ENCODE data around the gene PCYOX1L. TPM values are rescaled to one million over a fixed set of nuclear protein-coding genes. Genes with fewer than 3 reads are reported as not detected.
A peak's percentile ranks its signal among the peaks of the same experiment; 100 is the strongest.

PCYOX1L gene
- total RNA-seq, 4 donors from 2014 or later = 2.5 to 4.7 (median 3.8) TPM

- peak overlapping the region in 1 of 4 donors; percentile 82 for H3K27ac ChIP-seq
Measured at GRCh38 chr5:149344151-149344550, 13.7 kb upstream of the PCYOX1L start.

GRCh38 chr5:149345147-149345891 lies 12.5 kb upstream of the PCYOX1L start, which contains the start of gene GRPEL2:
Gene GRPEL2 (plus strand): TSS chr5:149345499. CDS start chr5:149345540, 41 bp downstream.
- no peaks in the 10 kb centered on the region for H3K27me3 ChIP-seq
- H3K4me3 ChIP-seq = peak within 1 kb of the TSS; percentile 68 to 70
- H3K27ac ChIP-seq = peak within 1 kb of the TSS; percentile 41 to 88 (median 85)
- peaks cover 4 to 39% of the 10 kb centered on the region in 2 donors for H3K36me3 ChIP-seq
- H3K4me1 ChIP-seq = peaks cover 0 to 42% (median 3%) of the 10 kb centered on the region in 3 donors
- TF ChIP-seq EP300 (IDR thresholded peaks at IDR 0.05) = no peak
- peak; percentile 80 for TF ChIP-seq POLR2AphosphoS5 (IDR thresholded peaks at IDR 0.05)
- peak; percentile 14 to 49 for TF ChIP-seq POLR2A (IDR thresholded peaks at IDR 0.05)
- peak in 1 of 4 experiments; percentile 17 for TF ChIP-seq CTCF (IDR thresholded peaks at IDR 0.05)
- H3K9me3 ChIP-seq = no peaks in the 10 kb centered on the region
- peak; percentile 98 for ATAC-seq
- WGBS, 2 donors (ENCODE audit: low coverage in 1 of 2) = 1% methylated on average over 10 of the region's 54 CpGs; no CpG with 5 or more reads in 1 of the 2 donors

More at GRCh38 chr5:149344151-149344550, 13.7 kb upstream of the PCYOX1L start:
- peaks cover 1 to 37% of the 10 kb centered on the region in 2 donors for H3K36me3 ChIP-seq
- no peak for TF ChIP-seq EP300 (IDR thresholded peaks at IDR 0.05)
- no peak for TF ChIP-seq POLR2A (IDR thresholded peaks at IDR 0.05)
- no peak for TF ChIP-seq CTCF (IDR thresholded peaks at IDR 0.05)
- no peak for TF ChIP-seq POLR2AphosphoS5 (IDR thresholded peaks at IDR 0.05)
- WGBS, 2 donors (ENCODE audit: low coverage in 1 of 2) = no CpG with 5 or more reads among the region's 2 CpGs
- no peaks in the 10 kb centered on the region for H3K9me3 ChIP-seq
- ATAC-seq = no peak
- H3K27me3 ChIP-seq = no peaks in the 10 kb centered on the region
- no peak overlapping the region for H3K4me3 ChIP-seq
- peaks cover 0 to 42% (median 3%) of the 10 kb centered on the region in 3 donors for H3K4me1 ChIP-seq

GRCh38 chr5:149345892-149346222 lies 12.0 kb upstream of the PCYOX1L start:
- WGBS, 2 donors (ENCODE audit: low coverage in 1 of 2) = 1 to 7% methylated on average over 5 to 11 of the region's 11 CpGs
- Histone ChIP-seq H3K9me3 (no peaks in the 10 kb centered on the region), H3K4me1 (peaks cover 0 to 42% (median 3%) of the 10 kb centered on the region in 3 donors), H3K27me3 (no peaks in the 10 kb centered on the region), H3K4me3 (peak overlapping the region; percentile 68 to 70), H3K27ac (peak overlapping the region; percentile 10 to 88 (median 85)), H3K36me3 (peaks cover 4 to 40% of the 10 kb centered on the region in 2 donors)
- no peak for ATAC-seq
- TF ChIP-seq POLR2A (IDR thresholded peaks at IDR 0.05) (no peak), EP300 (IDR thresholded peaks at IDR 0.05) (no peak), POLR2AphosphoS5 (IDR thresholded peaks at IDR 0.05) (no peak), CTCF (IDR thresholded peaks at IDR 0.05) (no peak)

- ATAC-seq = no peak
- Histone ChIP-seq H3K4me1 (peaks cover 0 to 42% (median 3%) of the 10 kb centered on the region in 3 donors), H3K36me3 (peaks cover 4 to 60% of the 10 kb centered on the region in 2 donors), H3K4me3 (no peak overlapping the region), H3K9me3 (no peaks in the 10 kb centered on the region), H3K27me3 (no peaks in the 10 kb centered on the region), H3K27ac (no peak overlapping the region)
- 88 to 100% methylated on average over 1 of the region's 1 CpG for WGBS, 2 donors (ENCODE audit: low coverage in 1 of 2)
- no peak for TF ChIP-seq EP300 (IDR thresholded peaks at IDR 0.05)
- no peak for TF ChIP-seq POLR2AphosphoS5 (IDR thresholded peaks at IDR 0.05)
- no peak for TF ChIP-seq CTCF (IDR thresholded peaks at IDR 0.05)
- no peak for TF ChIP-seq POLR2A (IDR thresholded peaks at IDR 0.05)
Measured at GRCh38 chr5:149348518-149348917, 9.3 kb upstream of the PCYOX1L start.

GRCh38 chr5:149349382-149349781 lies 8.5 kb upstream of the PCYOX1L start:
- H3K4me1 ChIP-seq = peaks cover 0 to 38% (median 3%) of the 10 kb centered on the region in 3 donors
- peaks cover 4 to 68% of the 10 kb centered on the region in 2 donors for H3K36me3 ChIP-seq

More at GRCh38 chr5:149349382-149349781, 8.5 kb upstream of the PCYOX1L start:
- H3K4me3 ChIP-seq = no peak overlapping the region
- no peak for ATAC-seq
- 88 to 94% methylated on average over 4 of the region's 4 CpGs for WGBS, 2 donors (ENCODE audit: low coverage in 1 of 2)
- TF ChIP-seq EP300 (IDR thresholded peaks at IDR 0.05) (no peak), POLR2AphosphoS5 (IDR thresholded peaks at IDR 0.05) (no peak), POLR2A (IDR thresholded peaks at IDR 0.05) (no peak), CTCF (IDR thresholded peaks at IDR 0.05) (no peak)
- H3K27me3 ChIP-seq = no peaks in the 10 kb centered on the region
- H3K9me3 ChIP-seq = no peaks in the 10 kb centered on the region
- H3K27ac ChIP-seq = no peak overlapping the region
